Measurements from ENCODE around the gene ADAMTSL1. TPM values are rescaled to one million over a fixed set of nuclear protein-coding genes. Genes with fewer than 3 reads are reported as not detected.

Gene ADAMTSL1
- total and polyA plus RNA-seq, 2 experiments from 2014 or later: 2.3 to 5.0 TPM

DNA sequence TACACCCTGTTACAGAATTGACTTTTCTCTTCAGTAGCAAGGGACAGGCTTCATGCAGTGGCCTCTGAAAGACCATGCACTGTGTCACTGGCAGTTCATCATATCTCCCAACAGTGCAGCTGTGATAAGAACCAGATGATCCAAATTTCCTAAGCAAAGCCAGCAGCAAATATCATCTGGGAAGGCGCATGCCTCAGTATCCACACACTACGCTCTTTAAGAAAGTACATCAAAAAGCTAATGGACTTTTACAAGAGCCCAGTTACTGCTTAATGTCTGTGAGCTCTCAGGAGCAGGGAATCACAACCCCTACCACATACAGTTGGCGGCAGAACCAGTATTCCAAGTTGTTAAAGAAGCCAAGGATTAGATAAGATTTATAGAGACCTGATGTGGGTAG, 25.1 kb downstream of the ADAMTSL1 start:
- no peaks in the 10 kb centered on the region for H3K79me2 ChIP-seq (replicated peaks; ENCODE audit: insufficient read depth)
- H3K27ac ChIP-seq (ENCODE audit: low read depth): no peak overlapping the region
- H3F3A ChIP-seq (replicated peaks; ENCODE audit: low read depth): no peaks in the 10 kb centered on the region
- no peak for DNase-seq (ENCODE audit: low spot score)
- H4K20me1 ChIP-seq (replicated peaks; ENCODE audit: insufficient read depth): no peaks in the 10 kb centered on the region
- TF ChIP-seq JUNB (IDR thresholded peaks at IDR 0.05; ENCODE audit: unreplicated experiment) (no peak), ETS1 (IDR thresholded peaks at IDR 0.05) (no peak), ZNF462 (CRISPR knock-in tag; IDR thresholded peaks at IDR 0.05) (no peak), CTCF (conservative IDR thresholded peaks at IDR 0.05; ENCODE audit: low read depth in 2 of 2) (no peak), CREB1 (CRISPR knock-in tag; IDR thresholded peaks at IDR 0.05; ENCODE audit: low read depth) (no peak), NANOG (IDR thresholded peaks at IDR 0.05; ENCODE audit: borderline replicate concordance) (no peak), EZH2phosphoT487 (IDR thresholded peaks at IDR 0.05; ENCODE audit: unreplicated experiment) (no peak), ZNF331 (CRISPR knock-in tag; IDR thresholded peaks at IDR 0.05; ENCODE audit: low read depth) (no peak), STAT1 (IDR thresholded peaks at IDR 0.05; ENCODE audit: unreplicated experiment) (no peak), ZNF114 (CRISPR knock-in tag; IDR thresholded peaks at IDR 0.05) (no peak), REST (IDR thresholded peaks at IDR 0.05; ENCODE audit: unreplicated experiment) (no peak), POLR2AphosphoS5 (IDR thresholded peaks at IDR 0.05; ENCODE audit: low read depth) (no peak)
- H3K27me3 ChIP-seq (ENCODE audit: insufficient read depth): no peaks in the 10 kb centered on the region
- no peak overlapping the region for H2AFZ ChIP-seq
- H3K36me3 ChIP-seq (ENCODE audit: insufficient read depth): no peaks in the 10 kb centered on the region
- ATAC-seq: no peak
- Mint-ChIP-seq H3K9me3 (no peaks in the 10 kb centered on the region), H3K4me3 (no peak overlapping the region), H3K4me1 (peaks cover 18% of the 10 kb centered on the region), H3K36me3 (ENCODE audit: low read depth) (no peaks in the 10 kb centered on the region), H3K27ac (no peak overlapping the region), H3K27me3 (ENCODE audit: insufficient read depth, low read depth, poor library complexity) (no peaks in the 10 kb centered on the region)
- H3K4me2 ChIP-seq: no peak overlapping the region
- peaks cover 15% of the 10 kb centered on the region for H3K4me1 ChIP-seq (ENCODE audit: insufficient read depth)
- H3K9me2 ChIP-seq (ENCODE audit: insufficient read depth): no peaks in the 10 kb centered on the region
- no peak overlapping the region for H3K4me3 ChIP-seq
